Endothelial cell (in vitro differentiated cells): ENCODE results near the gene TRIOBP. TPM values are rescaled to one million over a fixed set of nuclear protein-coding genes. Genes with fewer than 3 reads are reported as not detected.

Experiments used
- DNase-seq: peaks from one replicate; pipeline ENCODE4 v3.0.0; 2021; ENCODE audit warnings: low spot score
- H3K27ac Mint-ChIP-seq: one replicate; pipeline ENCODE4 v1.8.0; 2021; ENCODE audit warnings: mixed read lengths, inconsistent platforms; ENCODE audit not compliant: unreplicated experiment
- H3K27me3 Mint-ChIP-seq: one replicate; pipeline ENCODE4 v1.8.0; 2021; ENCODE audit warnings: mild to moderate bottlenecking, moderate library complexity, mixed read lengths, inconsistent platforms; ENCODE audit not compliant: unreplicated experiment
- H3K36me3 Mint-ChIP-seq: one replicate; pipeline ENCODE4 v1.8.0; 2021; ENCODE audit warnings: mild to moderate bottlenecking, low read depth, mixed read lengths, inconsistent platforms; ENCODE audit not compliant: unreplicated experiment
- H3K4me1 Mint-ChIP-seq: one replicate; pipeline ENCODE4 v1.8.0; 2021; ENCODE audit warnings: mild to moderate bottlenecking, mixed read lengths, inconsistent platforms; ENCODE audit not compliant: unreplicated experiment
- H3K4me3 Mint-ChIP-seq: one replicate; pipeline ENCODE4 v1.8.0; 2021; ENCODE audit warnings: mild to moderate bottlenecking, mixed read lengths, inconsistent platforms; ENCODE audit not compliant: unreplicated experiment
- H3K9me3 Mint-ChIP-seq: one replicate; pipeline ENCODE4 v1.8.0; 2021; ENCODE audit warnings: mixed read lengths, inconsistent platforms; ENCODE audit not compliant: unreplicated experiment
- total RNA-seq: library from RNA; stranded (reverse); fragmentation: NEBNext Ultra II Directional; extraction: Animal tissue kit (Norgen Biotek cat#: 25700); gene quantifications from one replicate; pipeline ENCODE4 v1.2.1, GENCODE V29; 2021; ENCODE audit not compliant: unreplicated experiment
- TF ChIP-seq, protein P1 (sequence below): fragments of 200-600 bp; sonication (generic); IDR thresholded peaks from one replicate; pipeline ENCODE4 v1.5.0; 2021; ENCODE audit warnings: antibody characterized with exemption; ENCODE audit not compliant: unreplicated experiment

The TRIOBP gene
- total RNA-seq, 1 donor from 2014 or later, result 110 TPM

DNA sequence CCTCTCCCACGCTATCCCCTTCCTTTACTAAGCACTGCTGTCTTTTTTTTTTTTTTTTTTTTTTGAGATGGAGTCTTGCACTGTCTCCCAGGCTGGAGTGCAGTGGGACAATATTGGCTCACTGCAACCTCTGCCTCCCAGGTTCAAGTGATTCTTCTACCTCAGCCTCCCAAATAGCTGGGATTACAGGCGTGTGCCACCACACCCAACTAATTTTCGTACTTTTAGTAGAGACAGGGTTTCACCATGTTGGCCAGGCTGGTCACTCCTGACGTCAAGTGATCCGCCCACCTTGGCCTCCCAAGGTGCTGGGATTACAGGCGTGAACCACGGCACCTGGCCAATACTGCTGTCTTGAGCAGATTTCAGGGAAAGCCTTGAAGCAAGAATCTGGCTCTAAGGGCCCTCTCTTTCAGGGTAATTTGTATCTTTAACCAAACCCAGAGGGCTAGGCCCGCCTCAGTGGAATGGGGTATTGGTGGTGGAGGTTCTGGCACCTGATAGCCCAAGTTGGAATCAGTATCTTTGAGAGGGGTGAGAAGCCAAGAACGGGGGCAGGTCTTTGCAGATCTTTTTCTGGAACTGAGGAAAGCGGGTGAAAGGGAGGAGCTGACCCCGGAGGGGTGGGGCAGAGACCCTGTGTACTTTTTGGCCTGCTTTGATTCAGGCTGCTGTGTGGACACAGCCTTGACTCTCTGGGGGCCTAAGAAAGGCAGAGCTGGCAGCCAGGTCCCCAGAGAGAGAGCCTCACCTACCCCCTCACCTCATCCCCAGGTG is 37.0 kb downstream of the TRIOBP start:
- Mint-ChIP-seq H3K27me3 (peaks cover 8% of the 10 kb centered on the region), H3K9me3 (no peaks in the 10 kb centered on the region), H3K27ac (no peak overlapping the region), H3K4me3 (no peak overlapping the region), H3K36me3 (peaks cover 5% of the 10 kb centered on the region), H3K4me1 (no peaks in the 10 kb centered on the region)
- TF ChIP-seq, protein P1, sequence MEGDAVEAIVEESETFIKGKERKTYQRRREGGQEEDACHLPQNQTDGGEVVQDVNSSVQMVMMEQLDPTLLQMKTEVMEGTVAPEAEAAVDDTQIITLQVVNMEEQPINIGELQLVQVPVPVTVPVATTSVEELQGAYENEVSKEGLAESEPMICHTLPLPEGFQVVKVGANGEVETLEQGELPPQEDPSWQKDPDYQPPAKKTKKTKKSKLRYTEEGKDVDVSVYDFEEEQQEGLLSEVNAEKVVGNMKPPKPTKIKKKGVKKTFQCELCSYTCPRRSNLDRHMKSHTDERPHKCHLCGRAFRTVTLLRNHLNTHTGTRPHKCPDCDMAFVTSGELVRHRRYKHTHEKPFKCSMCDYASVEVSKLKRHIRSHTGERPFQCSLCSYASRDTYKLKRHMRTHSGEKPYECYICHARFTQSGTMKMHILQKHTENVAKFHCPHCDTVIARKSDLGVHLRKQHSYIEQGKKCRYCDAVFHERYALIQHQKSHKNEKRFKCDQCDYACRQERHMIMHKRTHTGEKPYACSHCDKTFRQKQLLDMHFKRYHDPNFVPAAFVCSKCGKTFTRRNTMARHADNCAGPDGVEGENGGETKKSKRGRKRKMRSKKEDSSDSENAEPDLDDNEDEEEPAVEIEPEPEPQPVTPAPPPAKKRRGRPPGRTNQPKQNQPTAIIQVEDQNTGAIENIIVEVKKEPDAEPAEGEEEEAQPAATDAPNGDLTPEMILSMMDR, result no peak
- no peak for DNase-seq

DNA sequence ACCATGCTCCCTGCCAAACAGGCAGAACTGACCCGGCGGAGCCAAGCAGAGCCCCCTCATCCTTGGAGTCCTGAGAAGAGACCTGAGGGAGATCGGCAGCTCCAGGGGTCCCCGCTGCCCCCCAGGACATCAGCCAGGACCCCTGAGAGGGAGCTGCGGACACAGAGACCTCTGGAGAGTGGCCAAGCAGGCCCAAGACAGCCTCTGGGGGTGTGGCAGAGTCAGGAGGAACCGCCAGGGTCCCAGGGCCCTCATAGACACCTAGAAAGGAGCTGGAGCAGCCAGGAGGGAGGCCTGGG is 37.5 kb downstream of the TRIOBP start:
- Mint-ChIP-seq H3K27ac (no peak overlapping the region), H3K27me3 (peaks cover 8% of the 10 kb centered on the region), H3K4me3 (no peak overlapping the region), H3K36me3 (peaks cover 5% of the 10 kb centered on the region), H3K9me3 (no peaks in the 10 kb centered on the region), H3K4me1 (no peaks in the 10 kb centered on the region)
- TF ChIP-seq, protein P1, result no peak
- no peak for DNase-seq

DNA sequence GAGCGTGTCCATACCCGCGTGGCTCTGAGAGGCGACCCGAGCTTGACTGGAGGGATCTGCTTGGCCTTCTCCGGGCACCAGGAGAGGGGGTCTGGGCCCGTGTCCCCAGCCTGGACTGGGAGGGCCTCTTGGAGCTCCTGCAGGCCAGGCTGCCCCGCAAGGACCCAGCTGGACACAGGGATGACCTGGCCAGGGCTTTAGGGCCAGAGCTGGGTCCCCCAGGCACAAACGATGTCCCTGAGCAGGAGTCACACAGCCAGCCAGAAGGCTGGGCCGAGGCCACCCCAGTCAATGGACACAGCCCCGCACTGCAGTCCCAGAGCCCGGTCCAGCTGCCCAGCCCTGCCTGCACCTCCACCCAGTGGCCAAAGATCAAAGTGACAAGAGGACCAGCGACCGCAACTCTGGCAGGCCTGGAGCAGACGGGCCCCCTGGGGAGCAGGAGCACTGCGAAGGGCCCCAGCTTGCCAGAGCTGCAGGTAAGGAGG is 38.2 kb downstream of the TRIOBP start:
- TF ChIP-seq, protein P1, result peak; percentile 47
- Mint-ChIP-seq H3K27ac (no peak overlapping the region), H3K4me1 (no peaks in the 10 kb centered on the region), H3K9me3 (no peaks in the 10 kb centered on the region), H3K36me3 (peaks cover 7% of the 10 kb centered on the region), H3K27me3 (peaks cover 8% of the 10 kb centered on the region), H3K4me3 (no peak overlapping the region)
- peak; percentile 67 for DNase-seq

DNA sequence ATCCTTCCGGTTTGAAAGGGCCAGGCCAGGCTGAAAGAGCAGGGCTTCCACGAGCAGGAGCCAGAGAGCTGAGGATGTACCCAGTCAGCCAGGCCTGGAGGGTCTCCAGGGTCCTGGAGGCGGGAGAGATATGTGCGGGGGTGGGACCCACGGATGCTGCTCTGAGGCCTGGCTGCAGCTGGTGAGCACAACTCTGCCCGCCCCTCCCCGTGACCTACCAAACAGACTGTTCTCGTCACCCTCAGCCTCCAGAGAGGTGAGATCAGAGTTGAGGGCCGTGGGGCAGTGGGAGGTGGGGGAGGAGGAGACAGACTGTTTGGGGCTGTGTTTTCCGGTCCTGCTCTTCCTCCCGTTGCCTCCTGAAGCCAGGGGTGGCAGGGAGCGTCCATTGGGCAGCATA is 42.2 kb downstream of the TRIOBP start:
- no peak overlapping the region for H3K27ac Mint-ChIP-seq
- TF ChIP-seq, protein P1, result no peak
- H3K36me3 Mint-ChIP-seq, result peaks cover 12% of the 10 kb centered on the region
- H3K4me1 Mint-ChIP-seq, result peaks cover 4% of the 10 kb centered on the region
- H3K4me3 Mint-ChIP-seq, result no peak overlapping the region
- peaks cover 8% of the 10 kb centered on the region for H3K27me3 Mint-ChIP-seq
- no peak for DNase-seq
- no peaks in the 10 kb centered on the region for H3K9me3 Mint-ChIP-seq

DNA sequence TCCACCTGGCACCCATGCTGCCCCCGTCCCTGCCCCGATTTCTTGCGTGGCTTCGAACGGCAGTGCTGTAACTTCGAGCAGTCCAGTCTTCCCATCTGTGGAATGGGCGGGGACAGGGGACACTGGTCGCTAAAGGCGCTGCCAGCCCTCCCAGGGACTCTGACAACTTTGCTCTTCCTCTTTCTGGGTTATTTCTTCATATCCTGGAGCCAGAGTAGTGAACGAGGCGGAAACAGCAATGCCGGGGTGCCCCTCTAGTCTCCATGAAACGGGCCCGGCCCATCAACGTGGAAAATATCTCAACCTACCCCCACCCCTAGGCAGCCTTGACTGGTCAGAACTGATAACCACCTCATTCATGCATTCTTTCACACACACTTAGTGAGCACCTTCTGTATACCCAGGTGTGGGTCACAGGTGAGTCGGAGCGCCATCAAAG is 42.8 kb downstream of the TRIOBP start:
- H3K36me3 Mint-ChIP-seq, result peaks cover 12% of the 10 kb centered on the region
- H3K27ac Mint-ChIP-seq, result no peak overlapping the region
- H3K27me3 Mint-ChIP-seq, result peaks cover 10% of the 10 kb centered on the region

More for the DNA sequence above, 42.8 kb downstream of the TRIOBP start:
- Mint-ChIP-seq H3K4me3 (peak overlapping the region; percentile 50), H3K9me3 (no peaks in the 10 kb centered on the region), H3K4me1 (peaks cover 4% of the 10 kb centered on the region)
- DNase-seq, result no peak
- TF ChIP-seq, protein P1, result no peak
